Neural crest cell (in vitro differentiated cells): ENCODE measurements around the gene SPRR4. TPM values are rescaled to one million over a fixed set of nuclear protein-coding genes. Genes with fewer than 3 reads are reported as not detected.

ENCODE experiments used
- DNase-seq: peaks from one replicate; pipeline ENCODE4 v3.0.0; 2021; ENCODE audit warnings: low read depth, mixed read lengths, low spot score
- H3K27ac Mint-ChIP-seq: one replicate; pipeline ENCODE4 v1.8.0; 2021; ENCODE audit warnings: mild to moderate bottlenecking, mixed read lengths; ENCODE audit not compliant: unreplicated experiment
- H3K27me3 Mint-ChIP-seq: 2 replicates; pipeline ENCODE4 v1.8.0; 2021; ENCODE audit warnings: low read depth, mild to moderate bottlenecking, mixed read lengths
- H3K36me3 Mint-ChIP-seq: 2 replicates; pipeline ENCODE4 v1.8.0; 2021; ENCODE audit warnings: low read depth, mild to moderate bottlenecking, mixed read lengths
- H3K4me1 Mint-ChIP-seq: 2 replicates; pipeline ENCODE4 v1.8.0; 2021; ENCODE audit warnings: mixed read lengths
- H3K4me3 Mint-ChIP-seq: one replicate; pipeline ENCODE4 v1.8.0; 2021; ENCODE audit warnings: mild to moderate bottlenecking, mixed read lengths
- H3K9me3 Mint-ChIP-seq: 2 replicates; pipeline ENCODE4 v1.8.0; 2021; ENCODE audit warnings: mixed read lengths
- total RNA-seq: library from RNA; stranded (reverse); gene quantifications from 2 replicates; pipeline ENCODE4 v1.2.1, GENCODE V29; 2021
- TF ChIP-seq, protein P1 (sequence below): fragments of 200-600 bp; sonication (generic); conservative IDR thresholded peaks from 2 replicates; pipeline ENCODE4 v1.5.0; 2021; ENCODE audit warnings: antibody characterized with exemption, mild to moderate bottlenecking

Gene SPRR4
- total RNA-seq, 1 donor from 2014 or later: not detected

DNA sequence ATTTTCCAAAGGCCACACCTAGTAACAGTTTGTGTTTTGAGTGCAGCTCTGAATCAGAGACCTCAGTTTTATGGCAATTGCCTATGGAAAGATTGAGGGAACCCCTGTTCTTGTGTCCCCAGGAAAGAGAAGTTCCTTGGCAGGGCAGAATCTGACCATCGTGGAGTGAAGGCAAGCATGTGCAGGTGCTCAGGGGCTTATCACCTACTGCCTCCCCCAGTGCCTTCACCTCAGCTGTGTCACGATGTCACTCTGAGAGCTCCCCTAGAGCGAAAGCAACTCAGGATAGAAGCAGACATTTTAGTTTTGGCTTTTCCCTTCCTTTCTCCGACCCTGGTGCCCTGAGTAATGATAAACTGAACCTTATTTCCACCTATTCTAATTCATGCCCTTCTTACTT lies 11.6 kb downstream of the SPRR4 start:
- Mint-ChIP-seq H3K9me3 (no peaks in the 10 kb centered on the region), H3K27ac (no peak overlapping the region), H3K4me1 (no peaks in the 10 kb centered on the region), H3K4me3 (no peak overlapping the region), H3K36me3 (no peaks in the 10 kb centered on the region), H3K27me3 (peaks cover 24% of the 10 kb centered on the region)
- TF ChIP-seq, protein P1, sequence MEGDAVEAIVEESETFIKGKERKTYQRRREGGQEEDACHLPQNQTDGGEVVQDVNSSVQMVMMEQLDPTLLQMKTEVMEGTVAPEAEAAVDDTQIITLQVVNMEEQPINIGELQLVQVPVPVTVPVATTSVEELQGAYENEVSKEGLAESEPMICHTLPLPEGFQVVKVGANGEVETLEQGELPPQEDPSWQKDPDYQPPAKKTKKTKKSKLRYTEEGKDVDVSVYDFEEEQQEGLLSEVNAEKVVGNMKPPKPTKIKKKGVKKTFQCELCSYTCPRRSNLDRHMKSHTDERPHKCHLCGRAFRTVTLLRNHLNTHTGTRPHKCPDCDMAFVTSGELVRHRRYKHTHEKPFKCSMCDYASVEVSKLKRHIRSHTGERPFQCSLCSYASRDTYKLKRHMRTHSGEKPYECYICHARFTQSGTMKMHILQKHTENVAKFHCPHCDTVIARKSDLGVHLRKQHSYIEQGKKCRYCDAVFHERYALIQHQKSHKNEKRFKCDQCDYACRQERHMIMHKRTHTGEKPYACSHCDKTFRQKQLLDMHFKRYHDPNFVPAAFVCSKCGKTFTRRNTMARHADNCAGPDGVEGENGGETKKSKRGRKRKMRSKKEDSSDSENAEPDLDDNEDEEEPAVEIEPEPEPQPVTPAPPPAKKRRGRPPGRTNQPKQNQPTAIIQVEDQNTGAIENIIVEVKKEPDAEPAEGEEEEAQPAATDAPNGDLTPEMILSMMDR: no peak
- DNase-seq: no peak

DNA sequence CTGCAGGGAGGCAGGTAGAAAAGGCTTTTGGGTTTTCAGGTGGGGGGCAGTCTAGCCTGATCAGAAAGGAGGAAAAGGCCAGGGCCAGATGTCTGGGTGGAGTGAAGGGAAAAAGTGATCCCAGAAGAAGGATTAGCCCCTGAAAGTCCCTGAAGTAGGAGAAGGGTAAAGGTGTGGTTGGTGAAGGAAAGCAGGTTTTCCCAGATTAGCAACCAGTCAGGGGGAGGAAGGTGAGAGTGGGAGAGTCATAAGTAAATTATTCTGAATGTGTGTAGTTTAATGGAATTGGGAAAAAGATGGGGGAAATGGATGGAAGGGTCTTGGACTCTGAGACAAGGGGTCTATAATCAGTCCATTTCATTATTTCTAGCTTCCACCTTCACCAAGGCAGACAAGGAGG lies 12.8 kb downstream of the SPRR4 start:
- H3K36me3 Mint-ChIP-seq: no peaks in the 10 kb centered on the region
- H3K4me1 Mint-ChIP-seq: no peaks in the 10 kb centered on the region
- H3K4me3 Mint-ChIP-seq: no peak overlapping the region
- H3K27me3 Mint-ChIP-seq: peaks cover 24% of the 10 kb centered on the region
- DNase-seq: no peak
- TF ChIP-seq, protein P1: no peak
- no peak overlapping the region for H3K27ac Mint-ChIP-seq
- no peaks in the 10 kb centered on the region for H3K9me3 Mint-ChIP-seq

DNA sequence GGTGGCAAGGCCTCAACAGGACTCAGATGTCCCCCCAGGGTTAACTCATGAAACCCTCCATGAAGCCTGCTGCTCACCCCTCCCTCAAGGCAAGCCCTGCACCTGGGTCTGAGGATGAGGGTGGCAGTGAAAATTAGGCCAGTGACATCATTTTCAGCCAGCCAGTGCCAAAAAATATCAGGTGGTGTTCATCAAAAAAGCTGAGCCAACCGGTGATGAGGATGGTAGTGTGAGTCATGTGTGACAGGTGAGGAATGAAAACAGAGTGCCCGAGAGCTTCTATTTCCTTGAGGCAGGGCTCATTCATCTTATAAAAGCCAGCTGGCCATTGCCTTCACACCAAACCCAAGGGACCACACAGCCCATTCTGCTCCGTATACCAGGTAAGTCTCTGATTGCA lies 13.3 kb downstream of the SPRR4 start, which contains the start of gene SPRR1A:
Gene SPRR1A (plus strand): TSS at position 339 of the 400 bp plus-strand sequence. CDS start 1,150 bp downstream, outside the sequence.
- no peak within 1 kb of the TSS for H3K4me3 Mint-ChIP-seq
- no peak for DNase-seq
- H3K27me3 Mint-ChIP-seq: peaks cover 27% of the 10 kb centered on the region
- no peaks in the 10 kb centered on the region for H3K9me3 Mint-ChIP-seq
- H3K27ac Mint-ChIP-seq: no peak within 1 kb of the TSS
- TF ChIP-seq, protein P1: no peak
- H3K4me1 Mint-ChIP-seq: no peaks in the 10 kb centered on the region
- no peaks in the 10 kb centered on the region for H3K36me3 Mint-ChIP-seq

DNA sequence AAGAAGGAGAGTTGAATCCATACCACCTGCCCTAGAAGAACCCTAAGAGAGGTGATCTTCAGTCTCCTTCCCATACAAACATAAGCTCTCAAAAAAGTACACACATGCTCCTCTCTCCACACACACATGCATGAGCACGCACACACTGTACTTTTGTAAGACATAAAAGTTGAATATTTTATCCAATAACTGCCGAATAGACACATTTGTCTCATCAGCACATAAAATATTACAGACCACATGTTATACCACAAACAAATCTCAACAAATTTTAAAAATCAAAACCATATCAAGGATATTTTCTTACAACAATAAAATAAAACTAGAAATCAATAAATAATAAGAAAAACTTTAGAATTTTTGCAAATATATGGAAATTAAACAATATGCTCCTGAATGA lies 16.1 kb downstream of the SPRR4 start:
- H3K4me3 Mint-ChIP-seq: no peak overlapping the region
- no peaks in the 10 kb centered on the region for H3K36me3 Mint-ChIP-seq
- H3K9me3 Mint-ChIP-seq: no peaks in the 10 kb centered on the region
- H3K27ac Mint-ChIP-seq: no peak overlapping the region
- H3K4me1 Mint-ChIP-seq: no peaks in the 10 kb centered on the region
- TF ChIP-seq, protein P1: no peak
- no peak for DNase-seq
- peaks cover 33% of the 10 kb centered on the region for H3K27me3 Mint-ChIP-seq

DNA sequence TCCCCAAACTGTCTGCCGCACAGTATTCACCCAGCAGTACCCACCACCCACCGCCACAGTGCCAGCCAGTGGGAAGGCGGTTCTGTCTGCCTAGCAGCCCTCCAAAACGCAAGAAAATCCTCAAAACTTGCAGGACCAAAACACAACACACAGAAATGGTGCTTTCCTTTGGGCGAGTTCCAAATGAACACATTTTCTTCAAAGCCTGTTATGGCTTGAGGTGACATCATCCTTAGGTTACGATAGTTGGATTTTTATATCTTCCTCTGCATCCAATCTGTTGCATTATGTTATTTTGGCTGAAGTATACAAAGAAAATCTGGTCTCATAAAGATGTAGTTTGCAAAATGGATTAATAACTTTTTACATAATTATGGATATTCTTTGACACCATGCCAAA lies 22.7 kb downstream of the SPRR4 start:
- Mint-ChIP-seq H3K36me3 (no peaks in the 10 kb centered on the region), H3K27me3 (peaks cover 25% of the 10 kb centered on the region), H3K4me1 (no peaks in the 10 kb centered on the region), H3K9me3 (no peaks in the 10 kb centered on the region), H3K4me3 (no peak overlapping the region), H3K27ac (no peak overlapping the region)
- TF ChIP-seq, protein P1: no peak
- no peak for DNase-seq

DNA sequence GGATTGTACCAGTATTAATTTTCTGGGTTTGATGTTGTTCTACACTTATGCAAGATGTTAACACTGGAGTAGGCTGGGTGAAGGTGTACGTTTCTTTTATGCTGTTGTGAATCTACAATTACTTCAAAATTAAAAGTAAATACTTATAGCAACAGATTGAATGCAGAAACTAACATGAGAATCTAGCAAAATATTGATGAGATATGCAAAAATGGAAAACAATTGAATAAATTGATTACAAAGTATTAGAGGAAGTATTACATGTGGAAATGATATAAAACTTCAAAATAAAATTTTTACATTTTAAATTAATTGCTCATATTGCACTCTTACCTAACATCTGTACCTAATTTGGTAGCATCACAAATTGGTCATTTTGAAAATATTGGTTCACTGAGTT lies 25.4 kb downstream of the SPRR4 start:
- Mint-ChIP-seq H3K27ac (no peak overlapping the region), H3K4me3 (no peak overlapping the region), H3K36me3 (no peaks in the 10 kb centered on the region), H3K9me3 (no peaks in the 10 kb centered on the region), H3K4me1 (no peaks in the 10 kb centered on the region), H3K27me3 (peaks cover 11% of the 10 kb centered on the region)
- TF ChIP-seq, protein P1: no peak
- DNase-seq: no peak
